ENCODE results near the gene IGFL3. TPM values are rescaled to one million over a fixed set of nuclear protein-coding genes. Genes with fewer than 3 reads are reported as not detected.
"Not testable (repeated sequence)": the region's sequence is repeated elsewhere in the genome, so short reads cannot be mapped to it uniquely, and the experiment has no call there.

IGFL3 gene
- total RNA-seq = not detected
- polyA plus RNA-seq = not detected
- long read RNA-seq, donor 1 = 0 reads
- long read RNA-seq, donor 2 = 0 reads

DNA sequence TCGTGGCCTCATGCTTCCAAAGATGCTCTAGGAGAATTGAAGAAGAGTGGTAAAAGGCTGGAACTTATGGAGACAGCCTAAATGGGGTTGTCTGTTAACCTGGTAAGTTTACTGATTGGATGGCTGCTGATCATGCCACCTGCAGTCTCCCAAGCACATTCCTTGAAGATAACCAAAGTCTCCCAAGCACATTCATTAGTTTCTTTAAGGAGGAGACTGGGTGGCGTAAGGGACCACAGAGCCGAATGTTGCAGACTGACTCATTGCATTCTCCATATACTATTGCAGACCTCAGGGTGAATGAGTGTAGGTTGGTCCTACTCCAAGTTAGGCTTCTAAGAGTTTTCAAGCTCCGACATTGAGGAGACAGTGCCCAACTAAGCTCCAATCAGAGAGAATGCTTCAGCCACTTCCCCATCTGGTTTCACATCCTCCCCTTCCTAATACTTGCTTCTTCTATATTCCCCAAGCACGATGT is at the start of gene IGFL3:
Gene IGFL3 (minus strand): TSS at position 51 of the 478 bp plus-strand sequence. CDS start 39 bp downstream, at position 12.
- no peak within 1 kb of the TSS for H3K27ac ChIP-seq (ENCODE audit: low read depth in 1 of 2, low read length in 2 of 2)
- H3K36me3 ChIP-seq (ENCODE audit: control insufficient read depth in 1 of 2, insufficient read depth in 2 of 2, low read length in 1 of 2) = no peaks in the 10 kb centered on the region
- no peak for ATAC-seq (ENCODE audit: low FRiP score)
- intact Hi-C loops (cut with DNase I) = no loop called here
- no peaks in the 10 kb centered on the region for H3K4me1 ChIP-seq (ENCODE audit: control insufficient read depth in 1 of 2, insufficient read depth in 2 of 2, low read length in 2 of 2)
- no peak within 1 kb of the TSS for H3K4me3 ChIP-seq (ENCODE audit: low read length in 2 of 2)
- no peak for DNase-seq
- WGBS, 2 donors = 85 to 86% methylated on average over 5 of the region's 5 CpGs
- peaks cover 2% of the 10 kb centered on the region for H3K9me3 ChIP-seq (ENCODE audit: control insufficient read depth, low read length)
- no peaks in the 10 kb centered on the region for H3K27me3 ChIP-seq (ENCODE audit: control insufficient read depth in 1 of 2, insufficient read depth in 2 of 2, low read length in 1 of 2)

DNA sequence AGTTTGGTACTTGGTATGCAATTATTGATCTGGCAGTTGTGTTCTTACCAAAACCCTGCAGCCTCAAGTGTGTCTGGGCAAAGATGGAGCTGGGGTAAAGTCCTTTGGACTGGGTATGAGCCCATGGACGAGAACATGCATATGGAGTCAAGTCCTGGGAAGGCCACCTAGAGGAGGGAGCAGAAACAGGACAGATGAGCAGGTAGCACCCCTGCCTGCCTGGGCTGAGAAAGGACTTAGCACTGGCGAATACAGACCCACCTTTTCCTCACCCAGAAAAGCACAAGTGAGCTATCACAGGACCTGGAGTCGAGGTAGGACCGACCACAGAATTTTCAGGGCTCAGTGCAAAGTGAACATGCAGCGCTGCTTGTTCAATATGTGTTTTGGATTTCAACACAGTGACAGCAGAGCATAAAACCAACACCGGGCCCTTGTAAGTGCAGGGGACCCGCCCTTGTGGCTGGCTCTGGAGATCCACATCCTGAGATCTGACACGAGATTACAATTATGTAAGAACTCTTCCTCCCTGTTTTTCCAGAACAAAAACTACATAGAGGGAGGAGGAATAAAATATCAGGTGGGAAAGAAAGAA is 49.5 kb upstream of the IGFL3 start:
- no peak overlapping the region for H3K27ac ChIP-seq (ENCODE audit: low read depth in 1 of 2, low read length in 2 of 2)
- no peaks in the 10 kb centered on the region for H3K4me1 ChIP-seq (ENCODE audit: control insufficient read depth in 1 of 2, insufficient read depth in 2 of 2, low read length in 2 of 2)
- H3K4me3 ChIP-seq (ENCODE audit: low read length in 2 of 2) = no peak overlapping the region
- intact Hi-C loops (cut with DNase I) = no loop called here
- H3K9me3 ChIP-seq (ENCODE audit: control insufficient read depth, low read length) = peaks cover 5% of the 10 kb centered on the region
- ATAC-seq (ENCODE audit: low FRiP score) (no peak), DNase-seq (no peak)
- no peaks in the 10 kb centered on the region for H3K36me3 ChIP-seq (ENCODE audit: control insufficient read depth in 1 of 2, insufficient read depth in 2 of 2, low read length in 1 of 2)
- H3K27me3 ChIP-seq (ENCODE audit: control insufficient read depth in 1 of 2, insufficient read depth in 2 of 2, low read length in 1 of 2) = no peaks in the 10 kb centered on the region
- 66 to 73% methylated on average over 8 of the region's 8 CpGs for WGBS, 2 donors

DNA sequence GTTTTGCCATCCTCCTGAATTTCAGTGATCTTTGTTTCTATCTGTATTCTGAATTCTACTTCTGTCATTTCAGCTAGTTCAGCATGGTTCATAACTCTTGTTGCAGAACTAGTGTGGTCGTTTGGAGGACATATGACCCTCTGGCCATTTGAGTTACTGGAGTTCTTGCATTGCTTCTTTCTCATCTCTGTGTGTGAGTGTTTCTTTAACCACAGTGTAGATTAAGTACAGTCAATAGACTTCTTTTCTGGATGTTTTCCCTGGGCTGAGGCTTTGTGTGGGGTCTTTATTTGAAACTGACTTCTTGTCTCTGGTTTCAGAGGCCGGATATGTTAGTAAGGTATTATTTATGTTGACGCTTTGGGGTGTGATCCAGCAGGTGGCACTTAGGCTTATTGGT is 38.2 kb upstream of the IGFL3 start:
- Histone ChIP-seq H3K4me3 (ENCODE audit: low read length in 2 of 2) (no peak overlapping the region), H3K36me3 (ENCODE audit: control insufficient read depth in 1 of 2, insufficient read depth in 2 of 2, low read length in 1 of 2) (no peaks in the 10 kb centered on the region), H3K4me1 (ENCODE audit: control insufficient read depth in 1 of 2, insufficient read depth in 2 of 2, low read length in 2 of 2) (no peaks in the 10 kb centered on the region), H3K27me3 (ENCODE audit: control insufficient read depth in 1 of 2, insufficient read depth in 2 of 2, low read length in 1 of 2) (no peaks in the 10 kb centered on the region), H3K27ac (ENCODE audit: low read depth in 1 of 2, low read length in 2 of 2) (no peak overlapping the region), H3K9me3 (ENCODE audit: control insufficient read depth, low read length) (peaks cover 6% of the 10 kb centered on the region)
- DNase-seq (no peak), ATAC-seq (ENCODE audit: low FRiP score) (no peak)
- 68 to 77% methylated on average over 3 of the region's 3 CpGs for WGBS, 2 donors
- intact Hi-C loops (cut with DNase I) = no loop called here

DNA sequence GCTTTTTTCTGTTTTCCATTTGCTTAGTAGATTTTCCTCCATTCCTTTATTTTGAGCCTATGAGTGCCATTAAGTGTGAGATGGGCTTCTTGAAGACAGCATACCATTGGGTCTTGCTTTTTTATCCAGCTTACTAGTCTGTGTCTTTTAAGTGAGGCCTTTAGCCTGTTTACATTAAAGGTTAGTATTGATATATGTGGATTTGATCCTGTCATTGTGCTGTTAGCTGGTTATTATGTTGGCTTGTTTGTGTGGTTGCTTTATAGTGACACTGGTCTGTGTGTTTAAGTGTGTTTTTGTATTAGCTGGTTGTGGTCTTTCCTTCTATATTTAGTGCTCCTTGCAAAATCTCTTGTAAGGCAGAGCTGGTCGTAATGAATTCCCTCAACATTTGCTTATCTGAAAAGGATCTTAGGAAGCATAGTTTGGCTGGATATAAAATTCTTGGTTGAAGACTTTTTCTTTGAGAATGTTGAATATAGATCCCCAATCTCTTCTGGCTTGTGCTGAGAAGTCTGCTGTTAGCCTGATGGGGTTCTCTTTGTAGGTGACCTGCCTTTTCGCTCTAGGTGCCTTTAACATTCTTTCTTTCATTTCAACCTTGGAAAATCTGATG is 37.3 kb upstream of the IGFL3 start:
- DNase-seq; H3K4me3 ChIP-seq (ENCODE audit: low read length in 2 of 2); H3K27me3 ChIP-seq (ENCODE audit: control insufficient read depth in 1 of 2, insufficient read depth in 2 of 2, low read length in 1 of 2); ATAC-seq (ENCODE audit: low FRiP score); H3K4me1 ChIP-seq (ENCODE audit: control insufficient read depth in 1 of 2, insufficient read depth in 2 of 2, low read length in 2 of 2); H3K36me3 ChIP-seq (ENCODE audit: control insufficient read depth in 1 of 2, insufficient read depth in 2 of 2, low read length in 1 of 2); H3K27ac ChIP-seq (ENCODE audit: low read depth in 1 of 2, low read length in 2 of 2); H3K9me3 ChIP-seq (ENCODE audit: control insufficient read depth, low read length); intact Hi-C loops (cut with DNase I): not testable (repeated sequence)
- WGBS, 2 donors = 37 to 68% methylated on average over 2 of the region's 2 CpGs

DNA sequence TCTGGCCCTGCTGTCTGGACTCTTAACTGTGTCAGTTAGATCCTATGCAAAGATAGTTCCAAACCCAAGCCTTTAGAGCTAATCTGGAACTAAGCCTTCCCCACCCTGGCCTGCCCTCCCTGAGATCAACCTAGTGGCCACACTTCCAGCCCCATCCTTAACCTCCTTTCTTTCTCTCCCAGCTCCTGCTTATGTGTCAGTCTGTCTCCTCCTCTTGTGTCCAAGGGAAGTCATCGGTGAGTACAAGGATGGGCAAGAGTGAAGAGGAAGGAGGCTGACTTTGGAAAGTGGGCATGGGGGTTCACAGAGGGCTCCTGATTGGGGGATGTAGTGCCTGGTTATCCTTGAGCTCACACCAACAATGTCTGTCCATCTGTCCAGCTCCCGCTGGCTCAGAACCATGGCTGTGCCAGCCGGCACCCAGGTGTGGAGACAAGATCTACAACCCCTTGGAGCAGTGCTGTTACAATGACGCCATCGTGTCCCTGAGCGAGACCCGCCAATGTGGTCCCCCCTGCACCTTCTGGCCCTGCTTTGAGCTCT is 35.8 kb upstream of the IGFL3 start:
- no peaks in the 10 kb centered on the region for H3K4me1 ChIP-seq (ENCODE audit: control insufficient read depth in 1 of 2, insufficient read depth in 2 of 2, low read length in 2 of 2)
- no peaks in the 10 kb centered on the region for H3K36me3 ChIP-seq (ENCODE audit: control insufficient read depth in 1 of 2, insufficient read depth in 2 of 2, low read length in 1 of 2)
- no peaks in the 10 kb centered on the region for H3K27me3 ChIP-seq (ENCODE audit: control insufficient read depth in 1 of 2, insufficient read depth in 2 of 2, low read length in 1 of 2)
- no peak overlapping the region for H3K4me3 ChIP-seq (ENCODE audit: low read length in 2 of 2)
- DNase-seq = no peak
- H3K9me3 ChIP-seq (ENCODE audit: control insufficient read depth, low read length) = peaks cover 5% of the 10 kb centered on the region
- intact Hi-C loops (cut with DNase I) = no loop called here
- H3K27ac ChIP-seq (ENCODE audit: low read depth in 1 of 2, low read length in 2 of 2) = no peak overlapping the region
- 90 to 93% methylated on average over 7 of the region's 7 CpGs for WGBS, 2 donors
- no peak for ATAC-seq (ENCODE audit: low FRiP score)

DNA sequence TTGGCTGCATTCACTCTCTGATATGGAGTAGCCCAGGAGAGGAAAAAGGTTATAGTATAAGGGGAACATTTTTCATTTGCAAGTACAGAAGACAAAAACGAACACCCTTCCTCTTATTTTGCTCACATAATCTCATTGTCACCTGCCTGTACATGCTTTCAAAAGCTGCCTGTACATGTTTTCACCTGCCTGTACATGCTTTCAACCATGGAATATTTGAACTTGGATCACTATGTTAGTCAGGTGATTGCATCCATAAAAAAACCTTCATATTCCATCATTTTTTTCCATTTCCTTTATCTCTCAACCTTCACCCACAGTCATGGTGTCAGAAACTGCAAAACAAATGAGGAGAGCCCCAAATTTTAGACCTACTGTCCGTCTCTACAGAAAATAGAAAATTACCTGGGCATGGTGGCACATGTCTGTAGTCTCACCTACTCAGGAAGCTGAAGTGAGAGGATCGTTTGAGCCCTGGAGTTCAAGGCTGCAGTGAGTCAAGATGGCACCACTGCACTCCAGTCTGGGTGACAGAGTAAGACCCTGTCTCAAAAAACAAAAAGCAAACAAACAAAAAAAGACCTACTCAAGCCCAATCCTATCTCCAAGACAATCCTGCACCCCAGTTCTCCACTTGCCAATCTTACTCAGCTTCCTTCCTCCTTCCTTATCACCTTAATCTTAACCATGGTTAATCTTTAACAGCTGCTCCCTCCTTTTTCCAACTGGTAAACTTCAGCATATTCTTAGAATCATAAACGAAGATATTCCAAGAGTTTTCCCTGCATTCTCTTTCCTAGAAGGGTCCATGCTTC is 35.1 kb upstream of the IGFL3 start:
- intact Hi-C loops (cut with DNase I) = no loop called here
- Histone ChIP-seq H3K27ac (ENCODE audit: low read depth in 1 of 2, low read length in 2 of 2) (no peak overlapping the region), H3K27me3 (ENCODE audit: control insufficient read depth in 1 of 2, insufficient read depth in 2 of 2, low read length in 1 of 2) (peaks cover 0 to 1% of the 10 kb centered on the region in 2 donors), H3K4me3 (ENCODE audit: low read length in 2 of 2) (no peak overlapping the region), H3K4me1 (ENCODE audit: control insufficient read depth in 1 of 2, insufficient read depth in 2 of 2, low read length in 2 of 2) (no peaks in the 10 kb centered on the region), H3K36me3 (ENCODE audit: control insufficient read depth in 1 of 2, insufficient read depth in 2 of 2, low read length in 1 of 2) (no peaks in the 10 kb centered on the region), H3K9me3 (ENCODE audit: control insufficient read depth, low read length) (peaks cover 5% of the 10 kb centered on the region)
- no peak for DNase-seq
- 53 to 55% methylated on average over 4 of the region's 4 CpGs for WGBS, 2 donors
- no peak for ATAC-seq (ENCODE audit: low FRiP score)

DNA sequence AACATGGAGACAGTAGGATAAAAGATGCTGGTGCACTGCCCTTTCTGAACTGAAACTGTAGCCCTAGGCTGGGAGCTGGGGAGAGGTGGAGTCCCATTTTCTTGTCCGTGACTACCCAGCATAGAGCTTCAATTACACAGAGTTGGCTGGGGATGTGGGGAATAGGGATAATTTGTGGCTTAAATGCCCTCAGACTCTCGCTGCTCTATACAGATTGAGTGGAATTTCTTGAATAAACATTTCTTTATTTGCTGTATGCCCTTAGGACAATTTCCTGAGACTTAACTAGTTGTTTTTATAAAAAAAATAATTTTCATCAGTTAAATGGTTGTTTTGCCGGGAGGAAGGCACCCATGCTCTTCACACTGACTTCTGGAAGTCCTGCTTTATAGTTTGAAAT is 30.7 kb upstream of the IGFL3 start:
- Histone ChIP-seq H3K36me3 (ENCODE audit: control insufficient read depth in 1 of 2, insufficient read depth in 2 of 2, low read length in 1 of 2) (no peaks in the 10 kb centered on the region), H3K4me3 (ENCODE audit: low read length in 2 of 2) (no peak overlapping the region), H3K9me3 (ENCODE audit: control insufficient read depth, low read length) (no peaks in the 10 kb centered on the region), H3K27ac (ENCODE audit: low read depth in 1 of 2, low read length in 2 of 2) (no peak overlapping the region), H3K4me1 (ENCODE audit: control insufficient read depth in 1 of 2, insufficient read depth in 2 of 2, low read length in 2 of 2) (no peaks in the 10 kb centered on the region), H3K27me3 (ENCODE audit: control insufficient read depth in 1 of 2, insufficient read depth in 2 of 2, low read length in 1 of 2) (peaks cover 0 to 3% of the 10 kb centered on the region in 2 donors)
- WGBS, 2 donors = 16 to 17% methylated on average over 3 of the region's 3 CpGs
- DNase-seq (no peak), ATAC-seq (ENCODE audit: low FRiP score) (no peak)
- intact Hi-C loops (cut with DNase I) = no loop called here

DNA sequence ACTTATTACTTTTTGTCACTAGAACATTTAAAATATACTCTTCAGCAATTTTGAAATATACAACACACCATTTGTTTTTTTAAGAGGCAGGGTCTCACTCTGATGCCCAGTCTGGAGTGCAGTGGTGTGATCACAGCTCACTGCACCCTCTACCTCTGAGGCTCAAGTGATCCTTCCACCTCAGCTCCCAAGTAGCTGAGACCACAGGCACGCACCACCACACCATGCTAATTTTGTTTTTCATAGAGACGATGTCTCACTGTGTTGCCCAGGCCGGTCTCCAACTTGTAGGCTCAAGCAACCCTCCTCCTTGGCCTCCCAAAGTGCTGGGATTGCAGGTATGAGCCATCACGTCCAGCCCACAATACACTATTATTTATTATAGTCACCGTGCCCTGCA is 26.1 kb upstream of the IGFL3 start:
- Histone ChIP-seq H3K9me3 (ENCODE audit: control insufficient read depth, low read length) (no peaks in the 10 kb centered on the region), H3K4me3 (ENCODE audit: low read length in 2 of 2) (no peak overlapping the region), H3K27me3 (ENCODE audit: control insufficient read depth in 1 of 2, insufficient read depth in 2 of 2, low read length in 1 of 2) (peaks cover 0 to 3% of the 10 kb centered on the region in 2 donors), H3K36me3 (ENCODE audit: control insufficient read depth in 1 of 2, insufficient read depth in 2 of 2, low read length in 1 of 2) (no peaks in the 10 kb centered on the region), H3K27ac (ENCODE audit: low read depth in 1 of 2, low read length in 2 of 2) (no peak overlapping the region), H3K4me1 (ENCODE audit: control insufficient read depth in 1 of 2, insufficient read depth in 2 of 2, low read length in 2 of 2) (no peaks in the 10 kb centered on the region)
- intact Hi-C loops (cut with DNase I) = no loop called here
- DNase-seq = no peak
- 83 to 85% methylated on average over 5 of the region's 5 CpGs for WGBS, 2 donors
- no peak for ATAC-seq (ENCODE audit: low FRiP score)

All from aorta (tissue), 5 donors.